Small intestine (tissue), 7 donors: ENCODE data around the gene PKP4. TPM values are rescaled to one million over a fixed set of nuclear protein-coding genes. Genes with fewer than 3 reads are reported as not detected.

Experiments
- DNase-seq, 2 donors: peaks; one replicate each; pipeline versions ENCODE4 v3.0.0 to v3.0.0-alpha.2; 2013
- FAIRE-seq: peaks from 2 replicates; lab custom pipeline; 2012; peaks lifted over from hg19 to GRCh38; lab: Jason Lieb, UNC
- H3K27ac ChIP-seq, 3 donors: one replicate each; pipeline ENCODE4 v1.5.1; 2013; ENCODE audit warnings: low read length in 2 of 3, mild to moderate bottlenecking in 2 of 3, control low read depth in 1 of 3, inconsistent platforms in 1 of 3, low read depth in 1 of 3, moderate library complexity in 1 of 3
- H3K27me3 ChIP-seq, 3 donors: one replicate each; pipeline ENCODE4 v1.6.1; 2013; ENCODE audit warnings: low read length in 3 of 3, inconsistent platforms in 1 of 3; ENCODE audit not compliant: control insufficient read depth in 3 of 3, insufficient read depth in 3 of 3
- H3K36me3 ChIP-seq, 3 donors: one replicate each; pipeline ENCODE4 v1.6.1; 2013; ENCODE audit warnings: low read length in 3 of 3, inconsistent platforms in 1 of 3, low read depth in 1 of 3, mild to moderate bottlenecking in 1 of 3, moderate library complexity in 1 of 3; ENCODE audit not compliant: control insufficient read depth in 3 of 3, insufficient read depth in 2 of 3
- H3K4me1 ChIP-seq, 3 donors: one replicate each; pipeline ENCODE4 v1.6.1; 2013; ENCODE audit warnings: low read length in 2 of 3, inconsistent platforms in 1 of 3, low read depth in 1 of 3, mild to moderate bottlenecking in 1 of 3, moderate library complexity in 1 of 3; ENCODE audit not compliant: control insufficient read depth in 3 of 3, insufficient read depth in 2 of 3
- H3K4me3 ChIP-seq, 3 donors: one replicate each; pipeline ENCODE4 v1.5.1; 2013; ENCODE audit warnings: low read length in 3 of 3, control low read depth in 1 of 3, inconsistent platforms in 1 of 3, low read depth in 1 of 3, mild to moderate bottlenecking in 1 of 3, moderate library complexity in 1 of 3
- H3K9me3 ChIP-seq, 2 donors: one replicate each; pipeline ENCODE4 v1.6.1; 2013; ENCODE audit warnings: low read depth in 1 of 2, low read length in 1 of 2; ENCODE audit not compliant: control insufficient read depth in 2 of 2, insufficient read depth in 1 of 2
- WGBS, 3 donors: extraction: QIAGEN DNeasy Blood & Tissue Kit; methylation state at CpG; one replicate each; pipeline ENCODE4 v1.1.7; 2013; 5-methylcytosine and 5-hydroxymethylcytosine counted together
- polyA plus RNA-seq, 4 donors: library from polyadenylated mRNA; stranded (reverse) in 3 of 4; unstranded in 1 of 4; fragments of 200-250 nt in 3 of 4; fragments of 120-200 nt in 1 of 4; gene quantifications; one replicate each; pipeline versions ENCODE4 v1.2.1 to v1.2.3, GENCODE V29; 2013
- donor health status: healthy with polysubstance abuse.
- donor health status: control.
- donor health status: control.
- donor health status: Bipolar disorder and iron deficiency.
- donor health status: healthy.

PKP4 gene
- polyA plus RNA-seq, 4 donors = 16.8 to 54.3 (median 23.3) TPM

DNA sequence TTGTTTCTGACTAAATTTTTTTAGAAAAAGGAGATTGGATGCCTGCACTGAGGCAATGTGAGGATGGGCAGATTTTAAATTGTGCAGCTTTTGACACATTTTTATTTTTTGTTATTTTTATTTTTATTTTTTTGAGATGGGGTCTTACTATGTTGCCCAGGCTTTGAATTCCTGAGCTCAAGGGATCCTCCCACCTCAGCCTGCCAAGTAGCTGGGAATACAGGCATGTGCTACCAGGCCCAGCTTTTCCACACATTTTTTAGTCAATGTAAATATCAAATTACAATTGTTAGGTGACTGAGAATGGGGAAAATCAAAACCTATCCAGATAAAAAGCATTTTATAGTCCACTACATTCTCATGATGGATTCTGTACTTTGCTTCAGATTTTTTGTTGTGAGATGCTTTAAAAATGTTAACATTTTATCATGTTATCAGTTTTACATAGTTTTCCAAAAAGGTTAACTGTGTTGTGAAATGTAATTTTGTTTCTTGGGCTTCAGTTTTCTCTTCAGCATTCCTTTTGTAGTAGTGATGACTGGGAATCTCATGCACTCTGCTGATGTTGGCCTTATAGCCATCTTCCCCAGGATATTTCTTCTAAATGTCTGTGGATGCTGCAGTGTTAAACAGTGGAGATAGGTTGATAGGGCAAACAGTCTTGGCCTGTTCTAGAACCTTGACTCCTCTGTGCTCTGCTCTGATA is 41.4 kb downstream of the PKP4 start:
- DNase-seq (no peak), FAIRE-seq (no peak)
- Histone ChIP-seq H3K27ac (no peak overlapping the region), H3K4me1 (peaks cover 0 to 8% (median 0%) of the 10 kb centered on the region in 3 donors), H3K27me3 (no peaks in the 10 kb centered on the region), H3K9me3 (no peaks in the 10 kb centered on the region), H3K4me3 (no peak overlapping the region), H3K36me3 (peaks cover 0 to 5% (median 0%) of the 10 kb centered on the region in 3 donors)

DNA sequence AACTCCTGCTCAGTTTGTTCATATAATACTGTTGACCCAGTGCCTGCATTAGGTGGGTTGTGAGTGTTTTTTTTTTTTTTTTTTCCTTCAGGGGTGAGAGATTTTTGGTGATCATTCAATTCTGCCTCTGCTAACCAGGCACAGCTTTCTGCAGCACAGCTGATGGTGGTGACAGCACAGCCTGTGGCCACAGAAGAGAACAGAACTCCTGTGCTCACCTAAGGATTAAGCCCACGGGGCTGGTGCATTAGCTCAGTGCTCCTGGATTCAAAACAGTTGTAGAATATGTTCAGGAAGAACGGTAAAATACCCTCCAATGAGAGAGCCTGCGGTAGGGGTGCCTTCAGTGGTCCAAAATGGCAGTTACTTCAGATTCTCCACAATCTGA is 42.0 kb downstream of the PKP4 start:
- Histone ChIP-seq H3K27ac (no peak overlapping the region), H3K4me3 (no peak overlapping the region), H3K36me3 (peaks cover 0 to 5% (median 0%) of the 10 kb centered on the region in 3 donors), H3K9me3 (no peaks in the 10 kb centered on the region), H3K27me3 (no peaks in the 10 kb centered on the region), H3K4me1 (peaks cover 0 to 8% (median 0%) of the 10 kb centered on the region in 3 donors)
- DNase-seq (no peak), FAIRE-seq (no peak)
- WGBS, 3 donors = 93 to 97% (median 95%) methylated on average over 3 of the region's 3 CpGs

DNA sequence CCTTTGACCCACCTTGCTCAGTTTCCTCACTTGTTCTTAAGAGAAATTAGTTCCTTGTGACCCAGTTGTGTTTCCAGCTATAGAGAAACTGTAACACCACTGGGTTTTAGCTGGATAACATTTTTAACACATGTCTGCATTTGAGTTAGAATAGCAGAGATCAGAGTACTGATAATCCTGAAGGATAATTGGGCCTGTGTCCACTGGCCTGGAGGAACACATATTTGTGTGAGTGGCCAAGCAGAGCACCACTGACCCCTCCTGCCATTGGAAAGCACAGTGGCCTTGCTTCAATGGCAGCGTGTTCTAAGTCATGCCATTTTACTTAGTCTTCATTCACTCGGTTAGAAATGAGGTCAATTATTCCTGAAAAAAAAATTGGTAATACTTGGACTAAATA is 42.6 kb downstream of the PKP4 start:
- WGBS, 3 donors = 92 to 98% (median 97%) methylated on average over 2 of the region's 2 CpGs
- DNase-seq = no peak
- H3K27ac ChIP-seq = no peak overlapping the region
- no peak for FAIRE-seq
- peaks cover 0 to 8% (median 0%) of the 10 kb centered on the region in 3 donors for H3K4me1 ChIP-seq
- H3K9me3 ChIP-seq = no peaks in the 10 kb centered on the region
- H3K36me3 ChIP-seq = peaks cover 0 to 5% (median 0%) of the 10 kb centered on the region in 3 donors
- H3K27me3 ChIP-seq = no peaks in the 10 kb centered on the region
- no peak overlapping the region for H3K4me3 ChIP-seq

DNA sequence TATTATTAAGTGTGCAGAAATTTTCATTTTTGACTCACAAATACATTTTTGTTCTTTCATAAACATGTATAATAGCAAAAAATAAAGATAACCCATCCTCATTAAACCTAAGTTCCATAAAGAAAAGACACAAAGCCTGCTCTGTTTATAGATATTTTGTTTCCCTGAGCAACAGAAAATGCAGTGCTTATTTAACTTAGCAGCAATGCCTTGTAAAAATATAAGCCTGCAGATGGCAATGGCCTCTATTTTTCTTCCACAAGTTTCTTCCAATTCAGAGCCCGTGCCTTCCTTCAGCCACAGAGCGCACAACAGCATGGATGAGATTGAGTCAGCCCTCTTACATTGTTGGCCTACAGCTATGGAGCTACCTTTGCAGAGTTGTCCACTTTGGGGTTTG is 43.6 kb downstream of the PKP4 start:
- H3K27me3 ChIP-seq = no peaks in the 10 kb centered on the region
- no peak overlapping the region for H3K27ac ChIP-seq
- H3K9me3 ChIP-seq = no peaks in the 10 kb centered on the region
- WGBS, 3 donors = 87 to 96% (median 93%) methylated on average over 2 of the region's 2 CpGs
- DNase-seq = no peak
- no peak overlapping the region for H3K4me3 ChIP-seq
- no peak for FAIRE-seq
- peaks cover 0 to 5% (median 0%) of the 10 kb centered on the region in 3 donors for H3K36me3 ChIP-seq
- H3K4me1 ChIP-seq = peaks cover 0 to 14% (median 2%) of the 10 kb centered on the region in 3 donors

DNA sequence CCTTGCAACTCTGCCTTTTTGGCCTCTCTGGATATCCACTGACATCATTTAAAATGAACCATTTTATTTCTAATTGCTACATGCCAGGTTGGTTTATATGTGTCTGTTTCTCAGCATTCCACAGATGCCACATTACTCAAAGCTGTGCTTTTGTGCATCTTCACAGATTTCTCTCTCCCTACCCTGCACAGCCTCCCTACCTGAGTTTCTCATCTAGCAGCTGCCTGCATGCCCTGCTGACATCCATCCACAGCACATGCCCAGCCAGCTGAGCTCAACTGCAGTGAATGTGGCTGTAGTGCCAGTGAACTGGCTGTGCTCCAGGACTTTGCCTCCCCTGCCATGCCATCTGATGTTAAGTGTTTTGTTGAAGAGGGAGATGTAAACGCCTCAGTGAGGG is 44.5 kb downstream of the PKP4 start:
- Histone ChIP-seq H3K9me3 (no peaks in the 10 kb centered on the region), H3K36me3 (peaks cover 0 to 5% (median 0%) of the 10 kb centered on the region in 3 donors), H3K27ac (no peak overlapping the region), H3K4me3 (no peak overlapping the region), H3K4me1 (peaks cover 0 to 21% (median 2%) of the 10 kb centered on the region in 3 donors), H3K27me3 (no peaks in the 10 kb centered on the region)
- 21 to 61% (median 50%) methylated on average over 1 of the region's 1 CpG for WGBS, 3 donors
- no peak for DNase-seq
- no peak for FAIRE-seq

DNA sequence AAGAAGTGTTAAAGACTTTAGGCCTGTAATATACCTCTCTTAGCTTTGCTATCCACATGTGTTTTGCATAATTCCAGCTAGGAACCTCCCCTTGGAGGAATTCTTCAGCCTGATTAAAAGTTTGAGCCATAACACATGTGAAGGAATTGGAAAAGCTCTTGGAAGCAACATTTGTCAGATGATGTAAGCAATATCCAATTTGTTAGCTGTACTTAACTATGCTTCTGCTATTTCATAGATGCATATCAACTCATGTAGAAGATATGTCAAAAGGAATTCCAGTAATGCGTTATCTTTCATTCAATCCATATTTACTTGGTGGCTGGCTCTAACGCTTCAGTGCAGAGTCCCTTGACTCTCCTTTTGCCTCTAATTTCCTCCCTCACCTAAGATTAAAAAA is 46.2 kb downstream of the PKP4 start:
- WGBS, 3 donors = 76 to 84% (median 81%) methylated on average over 2 of the region's 2 CpGs
- no peak for FAIRE-seq

DNA sequence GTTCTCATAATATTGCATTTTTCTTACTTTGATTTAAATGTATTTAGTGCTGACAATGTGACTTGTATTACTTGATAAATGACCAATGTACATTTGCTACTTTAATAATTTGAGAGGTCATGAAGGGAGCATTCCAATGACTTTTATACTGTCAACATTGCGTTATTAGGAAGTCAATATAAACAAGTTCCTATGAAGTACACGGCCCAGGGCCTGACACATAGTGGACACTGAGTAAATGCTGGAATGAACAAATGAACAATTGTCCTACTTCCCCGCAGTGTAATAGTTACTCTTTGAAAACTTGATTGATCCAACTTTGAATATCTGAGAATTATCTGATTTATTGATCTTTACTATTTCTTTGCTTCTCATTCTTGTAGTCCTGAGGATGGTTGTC is 47.3 kb downstream of the PKP4 start:
- H3K4me3 ChIP-seq = no peak overlapping the region
- H3K4me1 ChIP-seq = peaks cover 0 to 16% (median 2%) of the 10 kb centered on the region in 3 donors
- FAIRE-seq (no peak), DNase-seq (no peak)
- H3K27me3 ChIP-seq = no peaks in the 10 kb centered on the region
- WGBS, 3 donors = 74 to 83% (median 80%) methylated on average over 3 of the region's 3 CpGs
- H3K36me3 ChIP-seq = peaks cover 0 to 2% (median 0%) of the 10 kb centered on the region in 3 donors
- no peaks in the 10 kb centered on the region for H3K9me3 ChIP-seq
- H3K27ac ChIP-seq = no peak overlapping the region

More for the DNA sequence above, 46.2 kb downstream of the PKP4 start:
- H3K4me3 ChIP-seq = no peak overlapping the region
- no peak overlapping the region for H3K27ac ChIP-seq
- no peak for DNase-seq
- no peaks in the 10 kb centered on the region for H3K27me3 ChIP-seq
- peaks cover 0 to 16% (median 2%) of the 10 kb centered on the region in 3 donors for H3K4me1 ChIP-seq
- peaks cover 0 to 5% (median 0%) of the 10 kb centered on the region in 3 donors for H3K36me3 ChIP-seq
- H3K9me3 ChIP-seq = no peaks in the 10 kb centered on the region

DNA sequence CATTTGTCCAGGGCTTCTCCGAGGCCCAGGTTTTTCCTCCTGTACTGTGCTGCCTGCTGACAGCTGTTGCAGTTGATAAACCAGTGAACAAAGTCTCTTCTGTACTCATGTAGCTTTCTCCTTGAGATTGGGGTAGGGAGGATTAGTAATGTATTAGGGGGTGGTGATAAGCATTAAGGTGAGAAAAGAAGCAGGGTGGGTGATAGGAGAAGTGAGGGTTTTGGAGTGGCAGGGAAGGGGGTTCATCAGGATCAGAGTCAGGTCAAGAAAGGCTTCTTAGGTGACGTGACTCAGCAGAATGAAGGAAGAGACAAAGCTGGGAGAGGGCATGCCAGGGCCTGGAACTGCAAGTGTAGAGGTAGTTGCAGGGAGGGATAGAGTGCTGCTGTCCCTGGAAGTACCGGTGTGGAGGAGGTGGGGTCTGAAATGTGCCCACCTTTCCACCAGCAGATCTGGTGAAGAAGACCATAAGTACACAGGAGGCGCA is 48.7 kb downstream of the PKP4 start:
- FAIRE-seq (no peak), DNase-seq (peak; percentile 59 to 63)
- WGBS, 3 donors = 37 to 80% (median 65%) methylated on average over 4 of the region's 4 CpGs
- peaks cover 2 to 16% (median 2%) of the 10 kb centered on the region in 3 donors for H3K4me1 ChIP-seq
- H3K27me3 ChIP-seq = no peaks in the 10 kb centered on the region
- no peaks in the 10 kb centered on the region for H3K9me3 ChIP-seq
- H3K27ac ChIP-seq = peak overlapping the region in 2 of 3 donors; percentile 11 to 14
- H3K4me3 ChIP-seq = no peak overlapping the region
- H3K36me3 ChIP-seq = peaks cover 0 to 2% (median 0%) of the 10 kb centered on the region in 3 donors
